Hepatocyte (in vitro differentiated cells): ENCODE results near the gene DMXL1. TPM values are rescaled to one million over a fixed set of nuclear protein-coding genes. Genes with fewer than 3 reads are reported as not detected.

Experiments
- DNase-seq: peaks from one replicate; pipeline ENCODE4 v3.0.0-alpha.2; 2016; ENCODE audit warnings: low spot score
- H2AFZ ChIP-seq: fragments of 200-600 bp; sonication (generic); 2 replicates; pipeline ENCODE4 v1.6.0; 2016; ENCODE audit warnings: antibody characterized with exemption, mild to moderate bottlenecking
- H3K27ac ChIP-seq: fragments of 200-600 bp; sonication (generic); 2 replicates; pipeline ENCODE4 v1.5.1; 2016; ENCODE audit warnings: mild to moderate bottlenecking
- H3K27me3 ChIP-seq: fragments of 200-600 bp; sonication (generic); 2 replicates; pipeline ENCODE4 v1.6.1; 2016
- H3K36me3 ChIP-seq: fragments of 200-600 bp; sonication (generic); replicated peaks from 2 replicates; pipeline ENCODE4 v1.5.1; 2016; ENCODE audit warnings: low read depth; ENCODE audit not compliant: insufficient read depth
- H3K4me1 ChIP-seq: fragments of 200-600 bp; sonication (generic); 2 replicates; pipeline ENCODE4 v1.5.1; 2016; ENCODE audit warnings: mild to moderate bottlenecking, moderate library complexity; ENCODE audit not compliant: insufficient read depth
- H3K4me2 ChIP-seq: fragments of 200-600 bp; sonication (generic); 2 replicates; pipeline ENCODE4 v1.6.0; 2016
- H3K4me3 ChIP-seq: fragments of 200-600 bp; sonication (generic); 2 replicates; pipeline ENCODE4 v1.5.1; 2016; ENCODE audit warnings: mild to moderate bottlenecking
- H3K79me2 ChIP-seq: fragments of 200-600 bp; sonication (generic); 2 replicates; pipeline ENCODE4 v1.6.0; 2017; ENCODE audit warnings: mild to moderate bottlenecking
- H3K9me2 ChIP-seq: fragments of 200-600 bp; sonication (generic); replicated peaks from 2 replicates; pipeline ENCODE4 v1.6.0; 2017; ENCODE audit warnings: mild to moderate bottlenecking; ENCODE audit not compliant: insufficient read depth
- H3K9me3 ChIP-seq: fragments of 200-600 bp; sonication (generic); 2 replicates; pipeline ENCODE4 v1.5.1; 2016; ENCODE audit warnings: low read depth, mild to moderate bottlenecking
- H4K20me1 ChIP-seq: fragments of 200-600 bp; sonication (generic); 2 replicates; pipeline ENCODE4 v1.6.0; 2016; ENCODE audit warnings: mild to moderate bottlenecking; ENCODE audit not compliant: insufficient read depth, poor library complexity, severe bottlenecking
- EZH2 ChIP-seq: fragments of 200-600 bp; sonication (generic); IDR thresholded peaks from 2 replicates; pipeline ENCODE4 v1.6.1; 2016; ENCODE audit warnings: antibody characterized with exemption, mild to moderate bottlenecking, borderline replicate concordance
- EZH2phosphoT487 ChIP-seq: fragments of 200-600 bp; sonication (generic); IDR thresholded peaks from one replicate; pipeline ENCODE4 v1.6.1; 2018; ENCODE audit warnings: antibody characterized with exemption, mild to moderate bottlenecking, low read depth, moderate library complexity; ENCODE audit not compliant: unreplicated experiment, severe bottlenecking
- WGBS: methylation state at CpG from one replicate; pipeline ENCODE4 v1.1.6; 2016; ENCODE audit warnings: low lambda C conversion rate; ENCODE audit errors: missing lambda C conversion rate; 5-methylcytosine and 5-hydroxymethylcytosine counted together
- polyA plus RNA-seq: library from polyadenylated mRNA; unstranded; fragments of >200 nt; fragmentation: Nextera tagmentation; extraction: Ambion mirVana; gene quantifications from 2 replicates; pipeline ENCODE4 v1.2.1, GENCODE V29; 2016
- total RNA-seq: library from RNA; depleted of rRNA; stranded (reverse); fragments of >200 nt; gene quantifications from 2 replicates; pipeline ENCODE4 v1.2.3, GENCODE V29; 2014
- TF ChIP-seq, protein P1 (sequence below): fragments of 200-600 bp; sonication (generic); IDR thresholded peaks from 2 replicates; pipeline ENCODE4 v1.5.1; 2016; ENCODE audit warnings: antibody characterized with exemption, mild to moderate bottlenecking; ENCODE audit not compliant: poor library complexity

Gene DMXL1
- total and polyA plus RNA-seq, 2 experiments from 2014 or later, result 13.3 to 46.1 TPM

DNA sequence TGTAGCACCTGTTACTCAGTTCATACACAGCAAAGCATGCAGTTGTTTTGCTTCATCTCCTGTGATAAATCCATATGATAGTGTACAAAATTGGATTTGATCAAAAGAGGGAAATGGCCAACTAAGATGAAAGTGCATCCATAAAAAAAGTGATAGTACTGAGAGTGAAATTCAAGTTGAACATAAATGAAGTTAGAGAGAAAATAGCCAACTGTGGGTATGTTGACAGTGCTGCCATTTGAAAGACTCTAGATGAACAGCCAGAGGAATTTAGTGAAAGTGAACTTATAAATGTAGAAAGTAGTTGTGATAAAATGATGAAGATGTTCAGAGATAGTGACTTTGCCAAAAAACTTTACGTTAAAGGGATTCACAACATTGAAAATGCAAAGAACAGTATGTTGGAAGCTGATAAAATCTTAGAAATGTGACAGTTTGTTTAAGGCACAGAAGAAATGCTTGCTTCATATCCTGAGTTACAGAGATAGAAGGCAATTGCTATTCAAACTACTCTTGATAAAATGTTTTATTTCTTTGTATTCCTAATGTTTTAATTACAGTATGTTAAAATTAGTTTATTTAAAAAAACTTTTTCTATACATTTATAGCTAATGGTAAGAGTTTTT, 119.7 kb downstream of the DMXL1 start:
- TF ChIP-seq EZH2 (no peak), EZH2phosphoT487 (no peak)
- TF ChIP-seq, protein P1, sequence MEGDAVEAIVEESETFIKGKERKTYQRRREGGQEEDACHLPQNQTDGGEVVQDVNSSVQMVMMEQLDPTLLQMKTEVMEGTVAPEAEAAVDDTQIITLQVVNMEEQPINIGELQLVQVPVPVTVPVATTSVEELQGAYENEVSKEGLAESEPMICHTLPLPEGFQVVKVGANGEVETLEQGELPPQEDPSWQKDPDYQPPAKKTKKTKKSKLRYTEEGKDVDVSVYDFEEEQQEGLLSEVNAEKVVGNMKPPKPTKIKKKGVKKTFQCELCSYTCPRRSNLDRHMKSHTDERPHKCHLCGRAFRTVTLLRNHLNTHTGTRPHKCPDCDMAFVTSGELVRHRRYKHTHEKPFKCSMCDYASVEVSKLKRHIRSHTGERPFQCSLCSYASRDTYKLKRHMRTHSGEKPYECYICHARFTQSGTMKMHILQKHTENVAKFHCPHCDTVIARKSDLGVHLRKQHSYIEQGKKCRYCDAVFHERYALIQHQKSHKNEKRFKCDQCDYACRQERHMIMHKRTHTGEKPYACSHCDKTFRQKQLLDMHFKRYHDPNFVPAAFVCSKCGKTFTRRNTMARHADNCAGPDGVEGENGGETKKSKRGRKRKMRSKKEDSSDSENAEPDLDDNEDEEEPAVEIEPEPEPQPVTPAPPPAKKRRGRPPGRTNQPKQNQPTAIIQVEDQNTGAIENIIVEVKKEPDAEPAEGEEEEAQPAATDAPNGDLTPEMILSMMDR, result no peak
- no peak for DNase-seq
- H2AFZ ChIP-seq, result no peak overlapping the region
- no peak overlapping the region for H3K4me2 ChIP-seq
- H3K9me2 ChIP-seq, result no peaks in the 10 kb centered on the region
- no peaks in the 10 kb centered on the region for H3K36me3 ChIP-seq
- H3K27ac ChIP-seq, result no peak overlapping the region
- no peaks in the 10 kb centered on the region for H3K4me1 ChIP-seq
- no peaks in the 10 kb centered on the region for H3K79me2 ChIP-seq
- H3K4me3 ChIP-seq, result no peak overlapping the region
- no peaks in the 10 kb centered on the region for H4K20me1 ChIP-seq
- WGBS, result 83% methylated on average over 1 of the region's 1 CpG
- H3K27me3 ChIP-seq, result no peaks in the 10 kb centered on the region
- H3K9me3 ChIP-seq, result no peaks in the 10 kb centered on the region

DNA sequence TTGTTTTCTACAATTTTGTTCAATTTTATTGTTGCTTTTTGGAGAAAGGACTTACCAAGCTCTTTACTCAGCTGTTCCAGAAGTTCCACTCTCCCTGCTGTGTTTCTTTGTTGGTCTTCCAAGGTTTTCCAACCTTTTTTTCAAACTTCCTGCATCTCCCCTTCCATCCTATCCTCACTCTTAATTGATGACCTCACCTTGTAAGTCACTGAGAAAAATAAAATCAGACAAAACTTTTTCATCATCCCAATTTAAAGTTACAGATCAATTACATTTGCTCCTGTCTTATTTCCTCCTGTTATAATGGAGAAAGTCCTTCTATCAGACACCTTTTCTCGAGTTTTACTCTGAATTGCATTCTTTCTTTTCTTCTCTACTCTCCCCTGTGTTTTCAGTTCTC, 121.1 kb downstream of the DMXL1 start:
- Histone ChIP-seq H4K20me1 (no peaks in the 10 kb centered on the region), H3K79me2 (no peaks in the 10 kb centered on the region), H3K27ac (no peak overlapping the region), H2AFZ (no peak overlapping the region), H3K9me3 (no peaks in the 10 kb centered on the region), H3K27me3 (no peaks in the 10 kb centered on the region), H3K4me2 (no peak overlapping the region), H3K9me2 (no peaks in the 10 kb centered on the region), H3K4me3 (no peak overlapping the region), H3K4me1 (no peaks in the 10 kb centered on the region), H3K36me3 (no peaks in the 10 kb centered on the region)
- no peak for DNase-seq
- 96% methylated on average over 1 of the region's 1 CpG for WGBS
- TF ChIP-seq EZH2phosphoT487 (no peak), EZH2 (no peak)
- TF ChIP-seq, protein P1, result no peak

DNA sequence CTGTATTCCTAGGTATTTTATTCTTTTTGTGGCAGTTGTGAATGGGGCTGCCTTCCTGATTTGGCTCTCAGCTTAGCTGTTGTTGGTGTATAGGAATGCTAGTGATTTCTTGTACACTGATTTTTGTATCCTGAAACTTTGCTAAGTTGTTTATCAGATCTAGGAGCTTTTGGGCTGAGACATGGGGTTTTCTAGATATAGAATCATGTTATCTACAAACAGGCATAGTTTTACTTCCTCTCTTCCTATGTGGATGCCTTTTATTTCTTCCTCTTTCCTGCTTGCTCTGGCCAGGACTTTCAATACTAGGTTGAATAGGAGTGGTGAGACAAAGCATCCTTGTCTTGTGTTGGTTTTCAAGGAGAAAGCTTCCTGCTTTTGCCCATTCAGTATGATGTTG, 129.9 kb downstream of the DMXL1 start:
- H3K27me3 ChIP-seq, result no peaks in the 10 kb centered on the region
- H3K27ac ChIP-seq, result no peak overlapping the region
- no peaks in the 10 kb centered on the region for H3K4me1 ChIP-seq
- no peak for DNase-seq
- TF ChIP-seq EZH2, result no peak
- TF ChIP-seq, protein P1, result no peak
- H2AFZ ChIP-seq, result no peak overlapping the region
- no peak overlapping the region for H3K4me3 ChIP-seq
- no peaks in the 10 kb centered on the region for H3K9me3 ChIP-seq
- H4K20me1 ChIP-seq, result no peaks in the 10 kb centered on the region
- no peaks in the 10 kb centered on the region for H3K9me2 ChIP-seq
- H3K36me3 ChIP-seq, result no peaks in the 10 kb centered on the region
- H3K4me2 ChIP-seq, result no peak overlapping the region
- no peaks in the 10 kb centered on the region for H3K79me2 ChIP-seq

DNA sequence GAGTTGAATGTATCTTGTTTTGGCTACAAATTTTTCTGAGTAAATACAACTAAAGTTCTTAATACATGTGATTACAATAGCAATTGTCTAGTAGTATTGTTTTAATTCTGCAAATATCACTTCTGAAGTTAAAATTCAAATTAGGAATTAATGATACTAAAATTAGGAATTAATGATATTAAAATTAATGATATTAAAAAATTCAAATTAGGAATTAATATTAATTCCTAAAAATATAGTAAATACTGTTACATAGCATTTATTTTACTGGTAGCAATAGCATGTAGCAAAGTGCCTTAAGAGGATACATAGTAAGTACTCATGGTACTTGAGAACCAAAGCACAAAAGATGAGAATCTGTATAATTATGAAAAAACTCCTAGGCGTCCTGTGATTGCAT, 136.2 kb downstream of the DMXL1 start:
- no peaks in the 10 kb centered on the region for H3K36me3 ChIP-seq
- no peak overlapping the region for H3K4me2 ChIP-seq
- H3K27ac ChIP-seq, result no peak overlapping the region
- H3K27me3 ChIP-seq, result no peaks in the 10 kb centered on the region
- no peak overlapping the region for H3K4me3 ChIP-seq
- no peaks in the 10 kb centered on the region for H3K79me2 ChIP-seq
- no peaks in the 10 kb centered on the region for H3K4me1 ChIP-seq
- WGBS, result 97% methylated on average over 1 of the region's 1 CpG
- H2AFZ ChIP-seq, result no peak overlapping the region
- DNase-seq, result no peak
- TF ChIP-seq EZH2phosphoT487 (no peak), EZH2 (no peak)
- TF ChIP-seq, protein P1, result no peak
- H3K9me3 ChIP-seq, result no peaks in the 10 kb centered on the region
- H4K20me1 ChIP-seq, result no peaks in the 10 kb centered on the region
- H3K9me2 ChIP-seq, result no peaks in the 10 kb centered on the region
